HepG2 (cell line): ENCODE results near the gene PLIN4. TPM values are rescaled to one million over a fixed set of nuclear protein-coding genes. Genes with fewer than 3 reads are reported as not detected.

ENCODE experiments used
- BATF2 ChIP-seq: sonication (generic); formaldehyde crosslinking; IDR thresholded peaks from 2 replicates; pipeline ENCODE4 v1.8.0; 2022; ENCODE audit warnings: mild to moderate bottlenecking, missing genetic modification reagents, moderate library complexity
- DR1 ChIP-seq: sonication (generic); formaldehyde crosslinking; IDR thresholded peaks from 2 replicates; pipeline ENCODE4 v1.8.0; 2021; ENCODE audit warnings: mild to moderate bottlenecking, missing genetic modification reagents, inconsistent platforms
- FOXP4 ChIP-seq: sonication (generic); formaldehyde crosslinking; IDR thresholded peaks from 2 replicates; pipeline ENCODE4 v1.4.0; 2020; ENCODE audit warnings: missing genetic modification reagents
- ISL2 ChIP-seq: sonication (generic); formaldehyde crosslinking; IDR thresholded peaks from 2 replicates; pipeline ENCODE4 v1.5.0; 2020; ENCODE audit warnings: missing genetic modification reagents
- KMT2A ChIP-seq: sonication (generic); formaldehyde crosslinking; IDR thresholded peaks from 2 replicates; pipeline ENCODE4 v1.4.0; 2020; ENCODE audit warnings: missing genetic modification reagents
- MIER3 ChIP-seq: IDR thresholded peaks from 2 replicates; pipeline ENCODE4 v1.6.1; 2016; ENCODE audit warnings: missing compliant biosample characterization, borderline replicate concordance
- RXRA ChIP-seq: sonication (generic); formaldehyde crosslinking; IDR thresholded peaks from 2 replicates; pipeline ENCODE4 v1.5.1; 2020; ENCODE audit warnings: missing genetic modification reagents
- SIX4 ChIP-seq: sonication (generic); formaldehyde crosslinking; IDR thresholded peaks from 2 replicates; pipeline ENCODE4 v1.4.0; 2020; ENCODE audit warnings: missing genetic modification reagents
- SKIL ChIP-seq: sonication (generic); formaldehyde crosslinking; IDR thresholded peaks from 2 replicates; pipeline ENCODE4 v1.8.0; 2022; ENCODE audit warnings: missing genetic modification reagents, mild to moderate bottlenecking, moderate library complexity, borderline replicate concordance
- TBX3 ChIP-seq: fragments of 450-650 bp; IDR thresholded peaks from 2 replicates; pipeline ENCODE4 v1.6.1; 2017; ENCODE audit warnings: antibody characterized with exemption, mild to moderate bottlenecking, inconsistent platforms, borderline replicate concordance
- TEF ChIP-seq: sonication (generic); formaldehyde crosslinking; IDR thresholded peaks from 2 replicates; pipeline ENCODE4 v1.5.0; 2020; ENCODE audit warnings: missing genetic modification reagents
- TRAFD1 ChIP-seq: sonication (generic); formaldehyde crosslinking; IDR thresholded peaks from 2 replicates; pipeline ENCODE4 v1.5.1; 2020; ENCODE audit warnings: missing genetic modification reagents, mild to moderate bottlenecking, borderline replicate concordance
- ZBTB8A ChIP-seq: sonication (generic); formaldehyde crosslinking; IDR thresholded peaks from 2 replicates; pipeline ENCODE4 v1.4.0; 2020; ENCODE audit warnings: mild to moderate bottlenecking, low read depth, missing genetic modification reagents, borderline replicate concordance
- ZFP41 ChIP-seq: sonication (generic); formaldehyde crosslinking; IDR thresholded peaks from 2 replicates; pipeline ENCODE4 v1.4.0; 2020; ENCODE audit warnings: mild to moderate bottlenecking, missing genetic modification reagents, borderline replicate concordance
- ZNF18 ChIP-seq: sonication (generic); formaldehyde crosslinking; IDR thresholded peaks from 2 replicates; pipeline ENCODE4 v1.8.0; 2022; ENCODE audit warnings: mild to moderate bottlenecking, missing genetic modification reagents; ENCODE audit not compliant: insufficient replicate concordance
- ZNF503 ChIP-seq: sonication (generic); formaldehyde crosslinking; IDR thresholded peaks from 2 replicates; pipeline ENCODE4 v1.4.0; 2020; ENCODE audit warnings: missing genetic modification reagents
- ZNF598 ChIP-seq: sonication (generic); formaldehyde crosslinking; IDR thresholded peaks from 2 replicates; pipeline ENCODE4 v1.5.1; 2020; ENCODE audit warnings: mild to moderate bottlenecking, missing genetic modification reagents, borderline replicate concordance
- polyA plus RNA-seq, 8 experiments: library from polyadenylated mRNA; depleted of rRNA in 3 of 8; stranded (reverse) in 7 of 8; unstranded in 1 of 8; fragments of >200 nt; fragmentation: Illumina TruSeq in 4 of 8; extraction: Trizol in 4 of 8; gene quantifications; 2 replicates each; pipeline versions ENCODE4 v1.2.1 to v1.2.3, GENCODE V29; 2011 to 2016; ENCODE audit warnings: low read depth in 4 of 8, missing spikeins in 1 of 8, mixed read lengths in 1 of 8; ENCODE audit not compliant: insufficient read depth in 1 of 8
- total RNA-seq, 5 experiments: library from RNA; depleted of rRNA; stranded (reverse); fragments of >200 nt; fragmentation: Illumina TruSeq; extraction: Trizol; gene quantifications; 2 replicates each; pipeline ENCODE4 v1.2.3, GENCODE V29; 2016; ENCODE audit warnings: low read depth in 1 of 5

The PLIN4 gene
- total and polyA plus RNA-seq, 2 of the 13 experiments (the other 11 are each of a cell fraction or from before 2014, with no cell fraction given), result 1.1 to 1.3 TPM

GRCh38 chr19:4534836-4535658 is 16.8 kb upstream of the PLIN4 start, which contains the start of gene PLIN5 (continued):
- no peak for TF ChIP-seq BATF2 (CRISPR knock-in tag)
- TF ChIP-seq RXRA (CRISPR knock-in tag), result peak; percentile 56
- no peak; the same call in 1 of the 2 replicates for TF ChIP-seq TRAFD1 (CRISPR knock-in tag)
- no peak for TF ChIP-seq ZNF598
- TF ChIP-seq SIX4 (CRISPR knock-in tag), result no peak
- TF ChIP-seq MIER3 (CRISPR knock-in tag), result peak; percentile 44; the same call in 1 of the 2 replicates
- no peak for TF ChIP-seq TBX3
- TF ChIP-seq KMT2A (CRISPR knock-in tag), result no peak
- TF ChIP-seq TEF (CRISPR knock-in tag), result no peak
- no peak for TF ChIP-seq ZFP41 (CRISPR knock-in tag)
- no peak for TF ChIP-seq SKIL (CRISPR knock-in tag)
- no peak for TF ChIP-seq FOXP4
- TF ChIP-seq ZNF18 (CRISPR knock-in tag), result no peak
- TF ChIP-seq ZNF503, result no peak
- TF ChIP-seq ZBTB8A (CRISPR knock-in tag), result no peak
- no peak for TF ChIP-seq ISL2 (CRISPR knock-in tag)
- TF ChIP-seq DR1 (CRISPR knock-in tag), result 0 out of 2 replicates have a peak, but pooled peaks have one; percentile 59
